COLO668 (cell line): Measurements from ENCODE around the gene ALG9.

Source experiments
- DNase-seq: peaks from one replicate; lab custom pipeline; 2025; ENCODE audit not compliant: unreplicated experiment; lab: John Stamatoyannopoulos, UW

The ALG9 gene

GRCh38 chr11:111836162-111836561, 35.2 kb downstream of the ALG9 start:
- DNase-seq: no peak

DNA sequence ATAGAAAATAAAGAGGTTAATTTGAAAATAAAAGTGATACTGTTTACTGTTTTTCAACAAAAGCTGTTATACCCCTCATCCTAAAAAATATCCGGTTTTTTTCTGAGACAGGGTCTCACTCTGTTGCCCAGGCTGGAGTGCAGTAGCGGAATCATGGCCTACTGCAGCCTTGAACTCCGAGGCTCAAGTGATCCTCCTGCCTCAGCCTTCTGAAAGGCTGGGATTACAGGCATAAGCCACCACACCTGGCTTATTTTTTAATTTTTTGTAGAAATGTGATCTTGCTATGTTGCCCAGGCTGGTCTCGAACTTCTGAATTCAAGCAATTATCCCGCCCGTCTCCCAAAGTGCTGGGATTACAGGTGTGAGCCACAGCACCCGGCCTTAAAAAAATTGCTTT, 35.7 kb downstream of the ALG9 start:
- DNase-seq: no peak

- DNase-seq: no peak
Observed at GRCh38 chr11:111834432-111835163, 36.8 kb downstream of the ALG9 start.

DNA sequence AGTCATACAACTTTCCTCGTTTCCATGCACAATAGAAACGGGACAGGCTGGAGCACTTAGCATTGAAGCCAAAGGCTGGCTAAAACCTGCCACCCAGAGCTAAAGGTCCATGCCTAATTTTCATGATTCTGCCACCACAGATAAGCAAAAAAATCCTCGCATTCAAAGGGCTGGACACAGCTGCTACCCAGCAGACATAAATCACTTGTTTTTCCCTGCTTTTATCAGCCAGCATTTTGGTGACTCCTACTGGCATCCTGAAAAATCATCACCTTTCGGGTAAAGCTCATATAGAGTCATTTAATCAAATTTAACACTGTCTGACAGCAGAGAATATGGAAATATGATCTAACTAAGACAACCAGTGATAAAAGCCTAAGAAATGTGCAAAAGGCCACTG, 37.9 kb downstream of the ALG9 start:
- no peak for DNase-seq

DNA sequence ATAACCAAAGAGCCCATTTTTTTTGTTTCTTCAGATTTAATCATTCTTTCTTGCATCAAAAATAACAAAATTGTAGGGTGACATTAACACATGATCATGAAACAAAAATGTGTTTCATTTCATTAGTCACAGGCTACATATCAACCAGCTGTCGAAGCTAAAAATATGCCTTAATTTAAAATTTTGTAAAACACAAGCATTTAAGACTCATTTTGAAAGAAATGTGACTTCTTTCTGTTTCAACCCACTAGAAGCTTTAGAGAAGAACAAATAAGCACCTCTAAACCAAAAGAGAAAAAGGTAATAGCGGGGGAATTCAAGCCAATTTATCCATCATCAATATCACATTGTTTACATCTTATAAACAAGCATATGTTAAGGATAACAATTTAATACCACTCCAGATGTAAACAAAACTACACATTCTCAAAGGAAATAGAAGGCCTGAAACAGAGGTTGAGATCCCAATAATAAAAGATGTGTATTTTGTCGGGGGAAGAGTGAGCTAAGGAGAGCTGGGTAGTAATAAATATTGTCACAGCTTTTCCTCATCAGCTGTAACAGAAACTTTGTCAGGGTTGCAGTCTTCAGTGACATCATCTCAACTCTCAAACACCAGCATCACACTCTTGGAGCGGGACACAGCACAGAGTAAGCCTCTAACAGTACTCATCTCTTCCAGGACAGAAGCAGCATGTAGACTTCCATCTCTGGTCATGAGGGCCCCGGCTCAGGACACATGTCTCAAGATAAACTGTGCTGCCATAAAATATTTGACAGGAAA, 42.0 kb downstream of the ALG9 start:
- no peak for DNase-seq

- DNase-seq: no peak
Observed at GRCh38 chr11:111826322-111826950, 44.9 kb downstream of the ALG9 start.

DNA sequence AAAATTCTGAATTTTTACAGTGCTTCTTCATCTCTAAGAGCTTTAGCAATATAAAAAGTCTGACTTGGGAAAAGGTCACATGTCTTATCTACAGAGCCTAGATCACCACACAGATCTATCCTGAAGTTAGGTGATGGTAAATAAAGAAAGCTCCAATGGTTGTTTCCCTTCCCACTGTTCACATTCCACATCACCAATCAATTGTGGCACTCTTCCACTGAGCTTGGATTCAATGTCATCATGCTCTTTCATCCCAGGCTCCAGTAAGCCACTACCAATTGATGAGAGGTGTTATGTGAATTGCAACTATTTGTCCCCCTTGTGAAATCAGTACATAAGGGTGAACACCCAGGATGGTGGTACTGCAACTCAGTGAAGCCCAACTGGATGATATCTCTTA, 47.8 kb downstream of the ALG9 start:
- DNase-seq: no peak

DNA sequence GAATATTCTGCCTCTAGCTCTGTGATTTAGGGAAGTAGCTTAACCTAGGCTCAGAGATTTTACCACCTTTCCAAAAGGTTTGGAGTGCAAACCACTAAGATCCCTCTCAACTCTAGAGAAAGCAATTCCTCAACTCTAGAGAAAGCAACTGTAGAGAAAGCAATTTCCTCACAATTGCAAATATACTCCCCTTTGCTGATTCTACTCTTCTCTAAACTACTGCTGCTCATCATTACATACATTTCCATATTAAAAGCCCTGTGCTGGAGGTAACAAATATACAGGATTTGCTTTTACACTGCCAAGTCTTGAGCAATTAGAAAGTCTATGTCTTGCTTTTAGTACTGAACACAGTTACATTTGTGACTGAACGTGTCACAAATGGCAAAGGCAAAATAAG, 48.2 kb downstream of the ALG9 start:
- DNase-seq: no peak

GRCh38 chr11:111819829-111820237, 51.5 kb downstream of the ALG9 start:
- DNase-seq: no peak

GRCh38 chr11:111819161-111819828, 52.1 kb downstream of the ALG9 start:
- no peak for DNase-seq

- DNase-seq: no peak
Observed at GRCh38 chr11:111815489-111815888, 55.9 kb downstream of the ALG9 start.

GRCh38 chr11:111814557-111815320, 56.6 kb downstream of the ALG9 start:
- DNase-seq: no peak

- no peak for DNase-seq
Observed at GRCh38 chr11:111814106-111814505, 57.3 kb downstream of the ALG9 start.

DNA sequence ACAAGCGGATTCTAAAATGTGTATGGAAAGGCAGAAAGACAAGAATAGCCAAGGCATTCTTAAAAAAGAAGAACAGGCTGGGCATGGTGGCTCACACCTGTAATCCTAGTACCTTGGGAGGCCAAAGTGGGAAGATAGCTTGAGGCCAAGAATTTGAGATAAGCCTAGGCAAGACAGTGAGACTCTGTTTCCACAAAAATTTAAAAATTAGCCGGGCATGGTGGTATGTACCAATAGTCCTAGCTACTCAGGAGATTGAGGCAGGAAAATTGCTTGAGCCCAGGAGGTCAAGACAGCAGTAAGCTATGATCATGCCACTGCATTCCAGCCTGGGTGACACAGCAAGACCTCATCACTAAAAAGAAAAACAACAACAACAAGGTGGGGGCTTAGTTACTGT, 59.2 kb downstream of the ALG9 start:
- DNase-seq: no peak

- DNase-seq: no peak
Observed at GRCh38 chr11:111811445-111811844, 59.9 kb downstream of the ALG9 start.

DNA sequence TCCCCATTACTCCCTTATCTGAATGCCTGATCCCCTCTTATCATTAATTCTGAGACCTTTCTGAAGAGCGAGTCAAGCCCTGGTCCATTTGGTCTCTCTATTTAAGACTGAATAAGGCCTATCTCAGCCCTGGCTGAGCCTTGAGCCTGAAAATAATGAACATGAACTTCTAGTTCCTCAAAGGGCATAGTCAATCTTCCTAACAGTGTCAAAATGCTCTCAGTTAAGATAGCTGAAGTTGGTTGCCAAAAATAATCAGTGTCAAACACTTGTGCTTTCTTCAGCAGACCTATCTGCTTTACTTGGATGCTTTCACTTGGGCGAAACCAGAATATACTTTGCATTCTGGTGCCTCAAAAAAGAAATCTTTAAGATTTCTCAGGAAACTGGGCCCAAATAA, 62.5 kb downstream of the ALG9 start:
- no peak for DNase-seq

- no peak for DNase-seq
Observed at GRCh38 chr11:111808063-111808588, 63.3 kb downstream of the ALG9 start.

DNA sequence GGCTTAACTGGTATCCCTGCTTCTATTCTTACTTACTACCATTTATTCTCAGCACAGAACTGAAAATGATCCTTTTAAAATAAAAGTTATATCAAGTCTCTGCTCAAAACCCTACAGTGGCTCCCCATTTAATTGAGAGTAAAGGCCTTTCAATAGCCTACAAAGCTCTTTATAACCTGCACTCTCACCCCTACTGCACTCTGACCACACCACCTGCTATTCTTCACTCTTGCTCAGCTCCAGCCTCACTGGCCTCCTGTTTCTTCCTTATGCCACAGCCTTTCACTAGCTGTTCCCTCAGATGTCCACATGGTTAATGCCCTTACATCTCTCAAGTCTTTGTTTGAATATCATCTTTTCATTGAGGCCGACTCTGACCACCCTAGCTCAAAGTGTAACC, 64.3 kb downstream of the ALG9 start:
- no peak for DNase-seq

- DNase-seq: no peak
Observed at GRCh38 chr11:111801135-111801534, 70.2 kb downstream of the ALG9 start.

DNA sequence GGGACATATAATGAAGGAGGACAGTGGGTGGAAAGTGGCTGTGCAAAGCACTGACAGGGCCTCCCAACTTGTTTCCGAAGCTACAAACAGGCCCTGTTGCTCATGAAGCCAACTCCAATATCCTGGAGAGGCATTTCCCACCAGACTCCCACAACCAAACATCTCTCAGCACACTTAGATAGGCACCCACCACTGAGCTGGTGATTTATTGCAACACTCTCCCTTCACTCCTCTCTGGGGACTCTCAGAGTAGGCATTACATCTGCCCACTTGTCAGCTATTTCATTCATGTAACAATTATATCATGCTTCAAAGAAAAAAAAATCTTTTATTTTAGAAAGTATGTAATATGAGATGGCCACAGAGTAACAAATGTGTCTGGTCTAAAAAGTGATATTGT, 73.1 kb downstream of the ALG9 start:
- no peak for DNase-seq

GRCh38 chr11:111797145-111797581, 74.2 kb downstream of the ALG9 start:
- DNase-seq: no peak
